ACHN (cell line): ENCODE results near the gene CCNB2.
"Not testable (repeated sequence)": the region's sequence is repeated elsewhere in the genome, so short reads cannot be mapped to it uniquely, and the experiment has no call there.

Experiments
- DNase-seq: peaks from one replicate; pipeline ENCODE4 v3.0.0-alpha.2; 2015
- in situ Hi-C: cut with HindIII; loops from 2 replicates; pipeline ENCODE4 v1.10.0; 2017; ENCODE audit warnings: low sequenced_read_pairs, low pct_ligation_motif_present, low pct_unique_long_range_greater_than_20kb

The CCNB2 gene

DNA sequence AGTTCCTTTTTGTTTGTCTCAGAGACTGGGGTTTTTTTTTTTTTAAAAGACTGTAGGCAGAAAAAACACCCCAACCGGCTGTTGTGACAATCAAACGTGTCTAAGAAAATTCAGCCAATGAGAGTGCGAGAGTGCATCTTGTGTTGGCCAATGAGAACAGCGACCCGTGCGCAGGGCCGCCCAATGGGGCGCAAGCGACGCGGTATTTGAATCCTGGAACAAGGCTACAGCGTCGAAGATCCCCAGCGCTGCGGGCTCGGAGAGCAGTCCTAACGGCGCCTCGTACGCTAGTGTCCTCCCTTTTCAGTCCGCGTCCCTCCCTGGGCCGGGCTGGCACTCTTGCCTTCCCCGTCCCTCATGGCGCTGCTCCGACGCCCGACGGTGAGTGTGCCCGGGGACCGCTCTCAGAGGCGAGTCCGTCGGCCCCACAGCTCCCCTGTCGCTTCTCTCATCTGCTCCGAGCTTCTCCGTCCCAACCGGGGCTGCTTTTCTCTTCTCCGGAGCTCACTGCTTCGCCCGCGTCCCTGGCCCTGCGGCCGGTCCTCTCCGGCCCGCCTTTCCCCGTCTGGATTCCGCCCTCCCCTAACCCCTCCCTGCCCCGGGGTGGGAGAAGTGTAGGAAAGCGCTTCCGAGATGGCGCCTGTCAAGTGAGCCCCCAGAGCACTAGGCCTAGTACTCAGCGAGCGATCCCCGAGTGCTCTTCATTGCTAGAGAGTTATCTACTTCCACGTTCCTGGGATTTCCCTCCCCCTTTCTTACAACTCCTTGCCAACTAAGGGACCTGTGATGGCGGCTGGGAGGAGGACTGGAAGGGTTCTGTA is at the start of gene CCNB2:
Gene CCNB2, plus strand, starts transcription at position 235 of the 821 bp plus-strand sequence. Its CDS starts 123 bp downstream, at position 358.
- peak; percentile 94 for DNase-seq
- in situ Hi-C loops: no loop called here

- no peak for DNase-seq
- in situ Hi-C loops: no loop called here
Measured at GRCh38 chr15:59059076-59059597, 45.8 kb upstream of the CCNB2 start.

GRCh38 chr15:59060348-59060747 is 44.6 kb upstream of the CCNB2 start:
- in situ Hi-C loops: no loop called here
- no peak for DNase-seq

DNA sequence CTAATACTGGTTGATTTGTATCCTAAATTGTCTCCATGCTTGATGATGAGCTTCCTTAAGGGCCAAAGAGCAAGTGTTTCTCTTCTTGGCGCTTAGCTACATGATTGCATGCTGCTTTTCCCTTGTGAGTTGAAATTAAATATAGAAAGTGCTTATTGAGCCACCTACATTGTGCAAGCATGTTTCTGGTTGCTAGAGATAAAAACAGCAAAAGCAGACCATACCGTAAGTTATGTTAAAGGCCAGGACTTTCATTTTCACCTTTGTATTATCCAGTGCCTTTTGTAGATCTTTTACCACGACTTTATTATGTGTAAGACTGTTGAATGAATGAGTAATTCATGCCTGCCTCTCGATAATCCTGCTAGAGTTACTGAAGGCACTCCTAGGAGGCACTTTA is 41.9 kb upstream of the CCNB2 start:
- DNase-seq: no peak
- in situ Hi-C loops: no loop called here

GRCh38 chr15:59069430-59069829 is 35.5 kb upstream of the CCNB2 start:
- no peak for DNase-seq
- in situ Hi-C loops: no loop called here

- in situ Hi-C loops: no loop called here
- DNase-seq: no peak
Measured at GRCh38 chr15:59074607-59075006, 30.3 kb upstream of the CCNB2 start.

- in situ Hi-C loops: no loop called here
Measured at GRCh38 chr15:59087731-59088130, 17.2 kb upstream of the CCNB2 start.

DNA sequence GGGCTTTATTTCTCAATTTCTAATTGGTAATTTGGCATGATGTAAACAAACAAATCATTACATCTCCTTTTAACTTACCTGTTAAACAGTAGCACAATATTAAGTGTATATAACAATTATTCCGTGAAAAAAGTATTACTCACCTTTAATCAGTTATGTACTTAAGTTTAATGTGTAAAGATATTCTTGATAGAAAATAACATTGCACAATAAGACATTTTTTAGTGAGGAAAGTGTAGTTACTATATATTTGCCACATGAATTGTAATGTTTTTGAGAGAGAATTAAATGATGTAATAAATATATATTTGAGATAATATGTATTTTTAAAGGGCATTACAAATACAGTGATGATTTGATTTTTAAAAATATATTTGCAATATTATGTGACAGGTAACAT is 10.9 kb upstream of the CCNB2 start:
- in situ Hi-C loops: no loop called here
- DNase-seq: no peak

More at GRCh38 chr15:59087731-59088130, 17.2 kb upstream of the CCNB2 start:
- no peak for DNase-seq

DNA sequence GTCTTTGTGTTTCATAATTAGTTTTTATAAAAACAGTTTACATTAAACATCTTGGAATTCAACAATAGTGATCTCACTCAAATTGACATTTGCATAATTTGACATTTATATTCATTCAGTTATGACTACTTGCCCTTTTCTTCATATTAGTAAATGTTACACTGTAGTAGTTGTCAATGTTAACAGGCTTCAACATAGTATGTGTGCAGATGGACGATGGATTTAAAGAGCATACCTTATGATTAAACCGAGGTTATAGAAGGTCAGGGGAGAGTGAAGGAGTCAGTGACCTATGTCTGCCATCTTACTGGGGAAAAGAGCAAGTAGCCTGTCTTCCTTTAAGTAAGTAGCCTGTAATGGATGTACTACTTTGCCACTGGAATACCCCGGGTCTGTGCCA is 8.5 kb upstream of the CCNB2 start:
- in situ Hi-C loops: no loop called here
- DNase-seq: no peak

DNA sequence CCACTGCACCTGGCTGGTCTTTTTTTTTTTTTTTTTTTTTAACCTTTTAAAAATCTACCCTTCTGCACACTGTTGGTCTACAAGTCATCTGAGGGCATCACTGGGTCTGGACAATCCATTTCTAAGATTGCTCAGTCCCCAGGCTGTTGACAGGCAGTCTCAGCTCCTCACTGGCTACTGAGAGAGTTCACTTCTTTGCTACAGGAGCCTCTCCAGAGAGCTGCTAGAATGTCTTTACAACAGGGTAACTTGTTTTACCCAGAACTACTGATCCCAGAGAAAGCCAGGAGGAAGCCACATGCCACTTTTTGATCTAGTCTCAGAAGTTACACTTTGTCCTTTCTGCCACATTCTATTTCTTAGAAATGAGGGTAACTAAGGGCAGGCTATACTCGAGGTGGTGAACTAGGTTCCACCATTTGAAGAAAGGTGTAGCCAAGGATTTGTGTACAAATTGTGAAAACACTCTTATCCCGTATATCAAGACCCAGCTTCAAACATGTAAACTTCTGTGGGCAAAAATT is 5.7 kb upstream of the CCNB2 start:
- in situ Hi-C loops: no loop called here
- DNase-seq: no peak

- in situ Hi-C loops: no loop called here
- DNase-seq: no peak
Measured at GRCh38 chr15:59104602-59104911, 389 bp upstream of the CCNB2 start.

DNA sequence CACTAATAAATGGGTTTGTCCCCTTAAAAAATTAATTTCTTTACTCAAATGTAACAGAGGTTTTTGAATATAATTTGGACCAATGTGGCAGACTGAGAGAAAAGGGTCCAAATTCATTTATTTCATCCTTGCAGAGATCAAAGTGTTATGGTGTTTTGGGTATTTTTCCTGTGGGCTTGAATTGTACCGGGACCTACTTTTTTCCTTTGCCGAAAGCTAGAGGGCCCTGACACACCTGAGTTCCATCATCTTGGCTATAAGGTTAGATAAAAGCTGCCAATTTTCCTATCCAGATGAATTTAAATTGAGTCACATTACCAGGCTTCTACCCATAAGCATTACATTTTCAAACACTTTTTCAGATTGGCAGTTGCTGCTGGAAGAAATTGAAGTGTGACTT is 908 bp downstream of the CCNB2 start:
- DNase-seq: no peak
- in situ Hi-C loops: no loop called here

- in situ Hi-C loops: no loop called here
- DNase-seq: no peak
Measured at GRCh38 chr15:59111251-59111650, 6.3 kb downstream of the CCNB2 start.

DNA sequence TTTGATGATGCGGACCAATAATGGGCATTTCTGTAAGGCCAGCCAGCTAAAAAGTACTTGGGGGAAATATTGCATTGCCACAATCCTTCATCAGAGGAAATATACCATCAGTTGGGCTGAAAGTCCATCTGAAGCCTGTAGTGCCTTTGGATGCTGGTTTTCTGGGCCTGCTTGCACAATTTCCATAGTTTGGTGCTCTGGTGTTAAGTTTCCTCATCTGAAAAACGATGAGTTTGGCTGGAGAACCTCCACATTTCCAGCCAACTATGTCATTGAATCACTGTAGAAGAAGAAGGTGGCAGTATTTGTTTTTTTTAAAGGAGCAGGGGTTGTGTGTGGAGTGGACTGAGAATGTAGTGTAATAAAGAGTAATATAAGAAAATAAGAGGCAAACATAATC is 10.1 kb downstream of the CCNB2 start:
- DNase-seq: no peak
- in situ Hi-C loops: no loop called here

DNA sequence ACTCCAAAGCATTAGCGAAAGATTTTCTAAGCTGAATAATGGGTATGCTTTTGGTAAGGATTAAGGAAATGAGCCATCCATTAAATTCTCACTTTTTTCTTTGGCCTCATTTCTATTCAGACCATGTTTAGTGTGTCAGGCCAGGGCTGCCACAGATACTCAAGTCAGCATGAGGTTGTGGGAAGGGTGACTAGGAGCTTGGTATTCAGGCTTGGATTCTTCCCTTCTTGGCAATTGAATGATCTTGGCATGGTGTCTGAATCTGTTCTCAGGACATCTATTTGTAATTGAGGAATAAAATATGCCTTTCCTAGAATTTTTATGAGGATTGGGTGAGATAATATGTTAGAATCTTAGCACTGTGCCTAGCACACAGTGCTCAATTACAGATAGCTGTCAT is 11.2 kb downstream of the CCNB2 start:
- no peak for DNase-seq
- in situ Hi-C loops: no loop called here

DNA sequence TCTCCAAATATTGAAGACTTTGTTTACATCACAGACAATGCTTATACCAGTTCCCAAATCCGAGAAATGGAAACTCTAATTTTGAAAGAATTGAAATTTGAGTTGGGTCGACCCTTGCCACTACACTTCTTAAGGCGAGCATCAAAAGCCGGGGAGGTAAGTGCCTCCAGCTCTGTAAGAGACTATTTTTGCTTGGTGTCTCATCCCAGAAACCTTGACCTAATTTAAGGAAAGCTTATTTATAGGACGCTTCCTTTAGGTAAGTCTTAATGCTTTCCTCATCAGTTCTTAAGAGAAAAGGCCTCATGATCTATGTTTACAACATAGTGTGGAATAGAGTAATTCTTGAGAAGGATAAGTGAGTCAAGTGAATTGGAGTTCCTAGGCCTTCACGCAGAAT is 11.8 kb downstream of the CCNB2 start:
- no peak for DNase-seq
- in situ Hi-C loops: no loop called here

DNA sequence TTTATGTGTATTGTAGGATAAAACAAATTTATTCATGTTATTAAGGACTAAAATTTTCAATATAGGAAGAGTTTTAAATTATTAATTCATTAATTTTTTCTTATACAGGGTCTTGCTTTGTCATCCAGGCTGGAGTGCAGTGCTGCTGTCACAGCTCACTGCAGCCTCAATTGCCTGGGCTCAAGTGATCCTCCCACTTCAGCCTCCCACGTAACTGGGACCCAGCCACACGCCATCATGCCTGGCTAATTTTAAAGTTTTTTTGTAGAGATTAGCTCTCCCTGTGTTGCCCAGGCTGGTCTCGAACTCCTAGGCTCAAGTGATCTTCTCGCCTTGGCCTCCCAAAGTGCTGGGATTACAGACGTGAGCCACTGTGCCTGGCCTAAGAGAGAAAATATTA is 14.7 kb downstream of the CCNB2 start:
- DNase-seq: no peak
- in situ Hi-C loops: no loop called here

- no peak for DNase-seq
- in situ Hi-C loops: no loop called here
Measured at GRCh38 chr15:59120937-59121336, 16.0 kb downstream of the CCNB2 start.

DNA sequence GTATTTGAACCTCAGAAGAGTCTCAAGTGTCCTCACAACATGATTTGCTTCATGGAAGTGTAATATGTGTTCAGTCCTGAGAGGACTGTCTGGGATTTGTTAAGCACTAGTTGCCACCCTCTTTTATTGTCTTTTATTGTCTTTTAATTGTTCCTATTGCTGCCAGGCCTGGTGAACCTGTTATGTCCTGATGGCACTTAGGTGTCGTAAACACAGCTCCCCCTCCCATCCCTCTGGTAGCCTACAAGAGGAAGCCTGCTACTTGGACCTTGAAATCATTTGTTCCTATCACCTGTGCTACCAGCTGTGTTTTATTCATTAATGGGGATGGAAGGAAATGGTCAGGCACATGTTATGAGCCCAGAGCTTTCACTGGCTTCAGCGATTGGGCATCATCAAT is 19.3 kb downstream of the CCNB2 start:
- in situ Hi-C loops: no loop called here
- DNase-seq: no peak

- in situ Hi-C loops, DNase-seq: not testable (repeated sequence)
Measured at GRCh38 chr15:59125683-59126082, 20.7 kb downstream of the CCNB2 start.
